KMS-11 (cell line): ENCODE results near the gene SNTG2.

Experiments used
- H2AFZ ChIP-seq: fragments of 200-600 bp; sonication (generic); 2 replicates; pipeline ENCODE4 v1.6.1; 2016; ENCODE audit warnings: antibody characterized with exemption, mixed run types, low read depth
- H3K27ac ChIP-seq: fragments of 200-600 bp; sonication (generic); 2 replicates; pipeline ENCODE4 v1.6.1; 2016; ENCODE audit warnings: mild to moderate bottlenecking, mixed run types
- H3K27me3 ChIP-seq: fragments of 200-600 bp; sonication (generic); 2 replicates; pipeline ENCODE4 v1.6.1; 2017; ENCODE audit warnings: mild to moderate bottlenecking, low read depth, mixed run types, moderate library complexity; ENCODE audit not compliant: insufficient read depth
- H3K36me3 ChIP-seq: fragments of 200-600 bp; sonication (generic); 2 replicates; pipeline ENCODE4 v1.6.1; 2017; ENCODE audit warnings: mild to moderate bottlenecking, mixed run types; ENCODE audit not compliant: insufficient read depth
- H3K4me1 ChIP-seq: fragments of 200-600 bp; sonication (generic); 2 replicates; pipeline ENCODE4 v1.6.1; 2016; ENCODE audit warnings: mild to moderate bottlenecking, low read depth, mixed run types; ENCODE audit not compliant: poor library complexity, severe bottlenecking
- H3K4me2 ChIP-seq: fragments of 200-600 bp; sonication (generic); 2 replicates; pipeline ENCODE4 v1.7.0; 2016; ENCODE audit warnings: mild to moderate bottlenecking, mixed run types
- H3K4me3 ChIP-seq: fragments of 200-600 bp; sonication (generic); IDR thresholded peaks from 2 replicates; pipeline ENCODE4 v1.6.1; 2017; ENCODE audit warnings: low read depth, low read length, mixed read lengths; ENCODE audit not compliant: insufficient read depth
- H3K79me2 ChIP-seq: fragments of 200-600 bp; sonication (generic); 2 replicates; pipeline ENCODE4 v1.6.1; 2016; ENCODE audit warnings: low read depth, mixed run types; ENCODE audit not compliant: insufficient read depth
- H3K9ac ChIP-seq: fragments of 200-600 bp; sonication (generic); 2 replicates; pipeline ENCODE4 v1.6.1; 2016; ENCODE audit warnings: mild to moderate bottlenecking, mixed run types
- H4K20me1 ChIP-seq: fragments of 200-600 bp; sonication (generic); 2 replicates; pipeline ENCODE4 v1.6.1; 2016; ENCODE audit warnings: mild to moderate bottlenecking, mixed run types; ENCODE audit not compliant: insufficient read depth
- TF ChIP-seq, protein P1 (sequence below): fragments of 200-600 bp; sonication (generic); conservative IDR thresholded peaks from 2 replicates; pipeline ENCODE4 v1.6.1; 2017; ENCODE audit warnings: low read depth, mild to moderate bottlenecking, antibody characterized with exemption, low read length, moderate library complexity, mixed read lengths

The SNTG2 gene

DNA sequence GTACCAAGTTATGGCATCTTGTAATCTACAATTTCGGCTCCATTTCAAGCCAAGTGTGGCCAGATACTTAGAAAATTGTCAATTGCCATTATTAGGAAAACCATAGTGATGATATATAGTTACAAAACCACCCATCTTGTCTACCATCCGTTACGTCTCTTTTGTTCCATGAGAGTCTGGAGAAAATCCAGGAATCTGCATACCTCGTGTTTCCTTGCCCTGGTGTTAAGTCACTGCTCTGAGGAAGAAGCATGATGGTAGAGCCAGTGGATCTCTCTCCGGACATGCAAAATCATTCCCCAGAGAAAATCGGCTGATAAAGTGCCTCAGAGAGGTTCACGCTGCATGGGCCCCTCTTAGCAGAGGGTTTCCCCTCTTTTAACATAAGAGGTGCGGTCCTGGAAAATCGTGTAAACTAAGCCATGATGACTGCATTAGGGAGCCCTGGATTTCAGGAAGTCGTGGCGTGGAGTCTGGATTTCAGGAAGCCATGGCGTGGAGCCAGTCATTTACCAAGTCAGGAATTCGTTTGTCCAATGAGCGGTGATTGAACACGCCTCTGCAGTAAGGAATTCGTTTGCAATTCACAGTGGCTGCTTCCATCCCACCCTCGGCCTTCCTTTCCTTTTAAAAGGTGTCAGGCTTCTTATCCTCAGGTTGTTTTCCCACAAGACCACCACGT is 304.2 kb downstream of the SNTG2 start:
- H3K27ac ChIP-seq: no peak overlapping the region
- no peaks in the 10 kb centered on the region for H3K27me3 ChIP-seq
- no peak overlapping the region for H2AFZ ChIP-seq
- H3K4me3 ChIP-seq: no peak overlapping the region
- TF ChIP-seq, protein P1, sequence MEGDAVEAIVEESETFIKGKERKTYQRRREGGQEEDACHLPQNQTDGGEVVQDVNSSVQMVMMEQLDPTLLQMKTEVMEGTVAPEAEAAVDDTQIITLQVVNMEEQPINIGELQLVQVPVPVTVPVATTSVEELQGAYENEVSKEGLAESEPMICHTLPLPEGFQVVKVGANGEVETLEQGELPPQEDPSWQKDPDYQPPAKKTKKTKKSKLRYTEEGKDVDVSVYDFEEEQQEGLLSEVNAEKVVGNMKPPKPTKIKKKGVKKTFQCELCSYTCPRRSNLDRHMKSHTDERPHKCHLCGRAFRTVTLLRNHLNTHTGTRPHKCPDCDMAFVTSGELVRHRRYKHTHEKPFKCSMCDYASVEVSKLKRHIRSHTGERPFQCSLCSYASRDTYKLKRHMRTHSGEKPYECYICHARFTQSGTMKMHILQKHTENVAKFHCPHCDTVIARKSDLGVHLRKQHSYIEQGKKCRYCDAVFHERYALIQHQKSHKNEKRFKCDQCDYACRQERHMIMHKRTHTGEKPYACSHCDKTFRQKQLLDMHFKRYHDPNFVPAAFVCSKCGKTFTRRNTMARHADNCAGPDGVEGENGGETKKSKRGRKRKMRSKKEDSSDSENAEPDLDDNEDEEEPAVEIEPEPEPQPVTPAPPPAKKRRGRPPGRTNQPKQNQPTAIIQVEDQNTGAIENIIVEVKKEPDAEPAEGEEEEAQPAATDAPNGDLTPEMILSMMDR: no peak
- H3K9ac ChIP-seq: no peak overlapping the region
- no peaks in the 10 kb centered on the region for H3K4me1 ChIP-seq
- no peaks in the 10 kb centered on the region for H3K79me2 ChIP-seq
- no peaks in the 10 kb centered on the region for H3K36me3 ChIP-seq
- no peaks in the 10 kb centered on the region for H4K20me1 ChIP-seq
- no peak overlapping the region for H3K4me2 ChIP-seq

DNA sequence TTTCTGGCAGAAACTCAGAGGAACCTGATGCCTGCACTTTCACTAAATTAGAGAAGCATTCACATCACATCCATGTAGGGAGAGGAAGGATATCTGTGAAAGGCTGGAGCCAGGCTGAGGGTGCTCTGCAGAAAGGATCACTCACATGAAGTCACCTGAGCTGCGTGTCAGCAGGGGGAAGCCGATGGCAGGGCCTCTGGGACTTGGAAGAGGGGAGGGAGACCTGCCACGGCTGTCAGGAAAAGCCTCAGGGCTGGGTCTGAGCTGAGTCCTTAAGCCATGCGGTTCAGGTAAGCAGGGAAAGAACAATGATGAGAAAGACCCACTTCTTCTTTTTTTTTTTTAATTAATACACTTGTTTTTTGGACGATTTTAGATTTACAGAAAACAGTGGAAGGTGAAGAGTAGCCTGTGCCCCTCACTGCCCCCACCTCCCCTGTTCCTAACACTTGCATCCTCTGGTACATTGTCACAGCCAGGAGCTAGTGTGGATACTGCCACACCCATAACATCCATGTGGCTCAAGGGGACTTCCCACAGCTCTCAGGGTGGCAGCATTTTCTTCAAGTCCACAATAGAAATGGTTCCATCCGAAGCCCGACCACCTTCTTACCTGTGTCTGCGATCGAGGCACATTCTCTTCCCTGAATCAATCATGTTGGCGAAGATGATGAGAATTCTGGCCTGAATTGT is 306.1 kb downstream of the SNTG2 start:
- H3K9ac ChIP-seq: no peak overlapping the region
- H3K4me1 ChIP-seq: no peaks in the 10 kb centered on the region
- no peak overlapping the region for H3K4me2 ChIP-seq
- H2AFZ ChIP-seq: no peak overlapping the region
- no peak overlapping the region for H3K4me3 ChIP-seq
- TF ChIP-seq, protein P1: no peak
- no peaks in the 10 kb centered on the region for H3K36me3 ChIP-seq
- H3K79me2 ChIP-seq: no peaks in the 10 kb centered on the region
- no peaks in the 10 kb centered on the region for H4K20me1 ChIP-seq
- H3K27me3 ChIP-seq: no peaks in the 10 kb centered on the region
- H3K27ac ChIP-seq: no peak overlapping the region

DNA sequence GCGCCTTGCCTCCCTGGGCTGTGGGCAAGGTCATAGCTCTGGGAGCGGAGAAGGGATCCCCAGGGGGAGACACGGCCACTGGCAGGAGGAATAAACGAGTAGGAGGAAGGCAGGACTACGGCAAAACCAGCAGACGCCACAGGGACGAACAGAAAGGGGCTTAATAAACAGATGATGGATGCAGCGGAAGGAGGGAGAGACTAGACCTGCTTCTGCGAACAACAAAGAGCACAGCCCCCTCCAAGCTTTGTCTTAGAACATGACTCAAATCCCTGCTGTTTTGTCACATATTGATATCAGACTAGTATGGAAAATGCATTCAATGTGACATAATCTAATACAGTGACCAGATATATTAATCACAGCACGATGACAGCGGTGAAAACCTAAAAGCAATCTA is 306.7 kb downstream of the SNTG2 start:
- Histone ChIP-seq H3K4me2 (no peak overlapping the region), H3K27me3 (no peaks in the 10 kb centered on the region), H3K4me3 (no peak overlapping the region), H3K79me2 (no peaks in the 10 kb centered on the region), H4K20me1 (no peaks in the 10 kb centered on the region), H3K36me3 (no peaks in the 10 kb centered on the region), H3K27ac (no peak overlapping the region), H3K9ac (no peak overlapping the region), H3K4me1 (no peaks in the 10 kb centered on the region), H2AFZ (no peak overlapping the region)
- TF ChIP-seq, protein P1: no peak

GRCh38 chr2:1259746-1260145 is 309.1 kb downstream of the SNTG2 start:
- no peak overlapping the region for H3K27ac ChIP-seq
- H3K79me2 ChIP-seq: no peaks in the 10 kb centered on the region
- no peaks in the 10 kb centered on the region for H3K27me3 ChIP-seq
- no peak overlapping the region for H2AFZ ChIP-seq
- no peaks in the 10 kb centered on the region for H3K36me3 ChIP-seq
- no peak overlapping the region for H3K4me3 ChIP-seq
- no peak overlapping the region for H3K9ac ChIP-seq
- TF ChIP-seq, protein P1: no peak
- no peaks in the 10 kb centered on the region for H3K4me1 ChIP-seq
- H3K4me2 ChIP-seq: no peak overlapping the region
- no peaks in the 10 kb centered on the region for H4K20me1 ChIP-seq
